DMS153 (cell line): Measurements from ENCODE around the gene KIAA1614.

Source experiments
- DNase-seq: peaks from one replicate; lab custom pipeline; 2025; lab: John Stamatoyannopoulos, UW

Gene KIAA1614

DNA sequence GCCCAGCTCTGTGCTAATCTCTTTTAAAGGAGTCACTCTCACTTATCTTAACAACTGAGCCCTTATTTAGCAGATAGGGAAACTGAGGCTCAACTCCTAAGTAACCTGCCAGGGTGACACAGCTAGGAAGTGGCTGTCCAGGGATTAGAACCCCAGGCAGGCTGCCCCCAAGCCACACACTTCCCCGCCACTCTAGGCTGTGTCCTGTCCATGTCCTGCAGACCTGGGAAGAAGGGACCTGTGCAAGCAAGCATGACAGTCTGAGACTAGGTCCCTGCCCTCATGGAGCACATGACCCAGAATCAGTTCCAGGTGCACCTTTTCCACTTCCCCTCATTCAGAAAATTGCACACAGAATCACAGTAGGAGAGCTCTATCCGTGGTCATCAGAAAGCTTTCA is 12.2 kb downstream of the KIAA1614 start:
- DNase-seq, result no peak

DNA sequence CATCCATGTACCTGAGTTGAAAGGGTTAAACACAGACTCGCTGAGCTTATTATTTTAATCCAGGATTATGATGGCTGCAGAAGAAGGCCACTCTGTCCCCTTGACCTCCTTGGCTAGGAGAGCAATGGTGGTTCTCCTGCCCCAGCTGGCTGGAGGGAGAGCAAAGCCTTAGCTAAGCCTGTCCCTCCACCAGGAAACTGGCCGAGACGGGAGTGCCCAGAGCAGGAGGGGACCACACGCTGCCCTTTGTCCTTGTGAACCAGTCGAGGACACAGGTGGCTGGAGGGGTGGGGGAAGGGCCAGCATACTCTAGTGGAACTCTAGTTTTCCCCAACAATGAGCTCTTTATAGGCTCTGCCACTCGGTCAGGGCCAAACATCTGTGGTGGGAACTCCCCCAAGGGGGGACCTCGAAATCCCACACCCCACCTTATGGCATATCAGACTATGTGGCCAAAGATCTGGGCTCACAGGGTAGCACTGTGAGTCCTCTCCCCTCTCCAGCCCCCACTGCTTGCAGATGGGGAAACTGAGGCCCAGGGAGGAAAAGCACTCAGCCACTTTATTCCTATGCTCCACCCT is 12.9 kb downstream of the KIAA1614 start:
- no peak for DNase-seq

DNA sequence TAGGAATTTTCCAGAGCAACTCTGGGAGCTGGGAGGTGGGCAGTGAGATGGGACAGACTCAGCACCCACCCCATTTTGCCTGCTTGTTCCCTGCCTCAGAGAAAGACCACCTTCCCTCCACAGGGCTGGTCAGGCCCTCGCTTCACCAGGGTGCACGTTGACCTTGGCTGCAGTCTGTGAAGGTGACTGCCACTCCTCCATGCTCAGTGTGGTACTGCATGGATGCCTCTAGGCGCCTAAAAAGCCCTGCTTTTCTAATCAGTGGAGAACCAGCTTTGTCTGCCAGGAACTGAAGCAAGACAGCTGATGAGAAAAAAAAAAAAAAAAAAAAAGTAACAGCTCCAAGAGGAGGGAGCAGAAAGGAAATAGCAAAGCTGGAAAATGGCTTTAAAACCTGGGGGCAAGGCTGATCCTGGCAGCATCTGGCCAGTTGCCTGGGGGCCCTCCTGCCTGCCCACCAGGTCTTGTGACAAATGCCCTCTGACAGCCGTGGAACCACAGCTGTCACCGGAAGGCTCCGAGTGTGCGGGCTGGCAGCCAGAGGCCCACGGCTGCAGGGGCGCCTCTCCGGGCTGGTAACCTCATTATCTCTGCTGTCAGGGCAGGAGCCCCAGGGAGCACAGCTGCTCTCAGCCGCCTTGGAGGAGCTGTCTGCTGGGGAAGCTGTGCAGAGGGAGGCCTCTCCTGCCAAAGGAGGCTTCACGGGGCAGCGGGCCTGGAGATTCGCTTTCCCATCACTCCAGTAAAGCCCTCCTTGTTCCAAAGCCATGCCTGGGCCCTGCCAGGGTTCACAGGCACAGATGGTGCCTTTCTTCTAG is 13.7 kb downstream of the KIAA1614 start:
- DNase-seq, result no peak

DNA sequence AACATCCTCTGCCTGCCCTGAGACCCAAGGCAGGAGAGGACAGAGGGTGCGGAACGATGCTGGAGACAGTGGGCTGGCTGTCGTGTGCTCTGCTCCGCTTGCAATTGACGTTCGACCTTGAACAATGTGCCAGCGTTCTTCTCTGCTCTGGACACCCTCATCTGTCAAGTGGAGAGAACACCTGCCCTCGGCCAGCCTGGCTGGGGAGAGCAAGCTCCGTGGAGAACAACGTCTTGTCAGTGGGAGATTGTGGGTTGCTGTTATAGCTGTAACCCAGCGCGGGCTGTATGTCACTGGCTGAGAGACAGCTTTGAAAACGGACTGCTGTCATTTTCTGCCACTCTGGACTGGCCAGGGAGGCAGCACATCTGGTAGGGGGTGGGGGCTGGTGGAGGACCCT is 14.7 kb downstream of the KIAA1614 start:
- no peak for DNase-seq

DNA sequence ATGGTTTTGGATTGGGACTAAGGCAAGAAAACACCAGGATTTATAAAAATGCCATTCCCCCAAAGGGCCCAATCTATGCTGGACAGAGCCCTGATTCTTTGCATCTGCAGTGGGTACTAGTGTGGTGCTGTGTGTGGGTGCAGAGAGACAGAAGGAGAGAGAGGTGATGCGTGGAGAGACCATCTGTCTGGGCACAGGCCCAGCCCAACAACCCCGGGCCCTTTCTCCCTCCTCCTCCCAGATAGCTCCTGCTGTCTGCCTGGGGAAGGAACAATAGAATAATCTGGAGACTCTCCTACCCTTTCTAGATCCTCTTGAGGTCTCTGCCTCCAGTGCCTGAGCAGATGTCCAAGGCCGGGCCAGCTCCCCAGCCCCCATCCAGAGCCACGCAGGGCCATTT is 15.1 kb downstream of the KIAA1614 start:
- no peak for DNase-seq

DNA sequence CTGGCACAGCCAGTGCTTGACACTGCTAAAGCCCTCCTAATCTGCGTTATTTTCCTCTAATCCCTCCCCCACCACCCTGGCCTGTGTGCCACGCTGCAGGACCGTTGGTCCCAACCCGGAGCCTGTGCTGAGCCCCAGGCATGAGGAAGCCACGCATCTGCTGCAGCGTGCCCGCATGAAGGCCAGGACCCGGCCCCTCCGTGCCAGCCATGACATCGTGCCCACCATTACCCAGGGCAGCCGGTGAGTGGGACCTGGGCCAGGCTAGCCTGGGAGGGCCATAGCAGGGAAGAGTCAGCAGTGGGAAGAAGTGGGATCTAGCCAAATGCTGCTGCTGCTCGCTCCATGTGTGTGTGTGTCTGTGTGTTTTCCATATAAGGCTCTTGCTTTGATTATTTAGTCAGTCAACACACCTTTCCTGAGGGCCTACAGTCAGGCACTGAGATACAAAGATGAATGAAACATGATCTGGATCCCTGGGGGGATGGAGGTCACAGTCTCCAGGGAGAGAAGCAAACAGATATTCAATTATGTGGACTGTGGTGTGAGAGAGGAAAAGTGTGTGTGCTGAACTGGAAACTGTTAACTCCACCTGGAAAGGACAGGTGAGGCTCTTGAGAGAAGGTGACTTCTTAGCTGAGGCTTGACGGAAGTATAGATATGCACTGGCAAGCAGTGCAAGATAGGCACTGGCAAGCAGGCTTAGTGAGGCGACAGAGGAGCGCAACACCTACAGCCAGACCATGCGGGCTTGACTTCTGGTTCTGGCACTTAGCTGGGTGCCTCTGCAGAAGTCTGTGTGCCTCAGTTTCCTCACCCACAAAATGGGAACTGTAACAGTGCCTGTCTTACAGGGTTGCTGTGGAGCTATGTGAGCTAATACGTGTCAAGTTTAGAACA is 15.9 kb downstream of the KIAA1614 start:
- peak; percentile 92 for DNase-seq

DNA sequence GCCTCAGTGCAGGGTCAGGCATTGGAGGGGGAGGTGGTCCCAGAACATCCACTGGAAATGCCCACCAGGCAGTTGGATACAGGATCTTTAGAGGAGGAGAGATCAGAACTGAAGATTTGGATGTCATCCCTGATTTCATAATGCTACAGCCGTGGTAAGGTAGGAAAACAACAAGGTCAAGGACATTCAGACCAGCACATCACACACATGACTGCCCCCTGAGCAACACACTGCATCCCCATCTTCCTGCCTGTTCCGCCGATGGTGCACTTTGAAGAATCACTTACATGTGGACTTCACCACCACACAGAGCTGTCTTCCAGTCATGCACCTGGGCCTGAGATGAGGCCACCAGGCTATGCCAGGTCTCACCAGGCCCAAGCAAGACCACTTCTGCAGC is 16.7 kb downstream of the KIAA1614 start:
- no peak for DNase-seq

DNA sequence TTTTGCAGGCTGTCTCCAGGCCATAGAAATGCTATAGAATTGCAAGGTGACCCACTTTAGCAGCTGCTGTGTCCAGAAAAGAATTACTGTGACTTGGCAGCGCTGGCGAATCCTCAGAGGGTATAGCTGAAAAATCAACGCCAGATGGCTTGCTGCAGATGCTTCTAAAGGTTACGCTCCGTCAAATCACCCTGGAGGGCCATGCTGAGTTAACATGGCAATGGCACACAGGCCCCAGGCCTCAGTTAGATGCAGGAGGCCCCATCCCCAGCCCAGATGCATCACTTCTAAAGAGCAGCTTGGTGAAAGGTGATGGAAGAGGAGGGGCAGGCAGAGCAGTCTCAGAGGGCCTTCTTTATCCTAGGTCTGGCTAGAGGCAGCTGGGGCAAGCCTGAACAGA is 18.0 kb downstream of the KIAA1614 start:
- DNase-seq, result no peak

DNA sequence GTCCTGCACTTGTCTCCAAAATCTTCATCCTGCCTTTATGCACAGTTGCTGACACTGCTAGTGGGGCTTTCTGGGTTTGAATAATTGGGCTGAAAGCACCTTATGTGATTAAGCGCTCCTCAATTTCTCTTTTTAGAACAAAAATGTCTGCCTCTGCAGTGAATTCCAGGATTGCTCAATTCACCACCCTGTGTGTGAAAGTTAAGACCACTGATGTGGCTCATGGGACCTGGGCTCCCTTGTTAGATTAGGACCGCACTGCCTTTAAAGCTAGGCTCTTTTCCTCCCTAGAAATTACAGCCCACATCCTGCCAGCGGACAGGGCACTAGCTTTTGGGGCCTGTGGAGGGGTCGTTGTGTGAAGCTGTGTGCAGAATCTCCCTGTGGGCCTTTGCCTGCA is 18.8 kb downstream of the KIAA1614 start:
- DNase-seq, result no peak

DNA sequence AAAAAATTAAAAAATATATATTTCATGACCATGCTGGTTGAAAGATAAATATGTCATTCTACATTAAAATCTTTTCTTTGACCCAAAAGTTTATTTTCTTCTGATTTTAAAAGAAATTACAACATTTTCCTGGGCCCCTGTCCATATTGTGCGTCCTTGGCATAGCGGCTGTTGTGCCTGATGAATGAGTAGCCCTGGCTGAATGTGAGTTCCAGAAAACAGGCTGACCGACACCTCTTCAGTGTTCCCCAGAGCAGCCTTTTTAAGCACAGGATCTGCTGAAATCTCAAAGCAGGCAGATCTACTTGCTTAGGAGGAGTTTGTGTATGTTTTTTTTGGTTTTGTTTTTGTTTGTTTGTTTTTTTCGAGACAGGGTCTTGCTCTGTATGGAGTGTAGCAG is 19.7 kb downstream of the KIAA1614 start:
- DNase-seq, result no peak

DNA sequence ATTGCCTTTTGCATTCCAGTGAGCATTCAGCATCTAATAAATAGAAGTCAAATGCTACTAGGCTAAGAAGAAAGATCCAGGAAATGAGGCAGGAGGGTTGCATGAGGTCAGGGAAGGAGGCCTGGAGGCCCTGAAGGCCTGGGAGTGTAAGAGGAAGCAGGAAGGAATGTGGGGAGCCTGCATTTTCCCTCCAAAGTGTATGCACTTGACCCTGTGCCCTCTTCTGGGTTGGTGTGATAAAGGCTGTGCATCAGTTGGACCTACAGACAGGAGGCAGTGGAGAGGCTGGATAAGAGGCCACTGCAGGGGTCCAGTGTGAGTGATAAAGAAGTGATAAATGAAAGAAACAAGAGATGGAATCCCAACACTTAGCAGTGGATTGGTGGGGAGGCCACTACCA is 20.4 kb downstream of the KIAA1614 start:
- DNase-seq, result no peak

DNA sequence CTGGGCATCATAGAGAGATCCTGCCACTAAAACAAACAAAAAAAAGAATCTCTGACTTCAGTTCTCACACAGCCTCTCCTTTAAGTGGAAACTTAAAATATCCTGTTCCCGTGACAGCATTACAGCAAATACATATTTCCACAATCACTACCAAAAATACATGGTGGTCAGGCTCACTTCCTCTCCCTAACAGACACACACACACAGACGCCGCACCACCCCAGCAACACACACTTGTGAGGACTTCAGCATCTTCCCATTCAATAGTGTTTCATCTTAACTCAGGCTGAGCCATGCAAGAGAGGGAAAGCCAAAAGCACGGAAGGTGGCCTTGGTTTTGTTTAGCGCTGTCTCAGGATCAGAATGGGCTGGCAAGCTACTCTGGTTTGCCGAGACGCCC is 21.9 kb downstream of the KIAA1614 start:
- DNase-seq, result no peak

DNA sequence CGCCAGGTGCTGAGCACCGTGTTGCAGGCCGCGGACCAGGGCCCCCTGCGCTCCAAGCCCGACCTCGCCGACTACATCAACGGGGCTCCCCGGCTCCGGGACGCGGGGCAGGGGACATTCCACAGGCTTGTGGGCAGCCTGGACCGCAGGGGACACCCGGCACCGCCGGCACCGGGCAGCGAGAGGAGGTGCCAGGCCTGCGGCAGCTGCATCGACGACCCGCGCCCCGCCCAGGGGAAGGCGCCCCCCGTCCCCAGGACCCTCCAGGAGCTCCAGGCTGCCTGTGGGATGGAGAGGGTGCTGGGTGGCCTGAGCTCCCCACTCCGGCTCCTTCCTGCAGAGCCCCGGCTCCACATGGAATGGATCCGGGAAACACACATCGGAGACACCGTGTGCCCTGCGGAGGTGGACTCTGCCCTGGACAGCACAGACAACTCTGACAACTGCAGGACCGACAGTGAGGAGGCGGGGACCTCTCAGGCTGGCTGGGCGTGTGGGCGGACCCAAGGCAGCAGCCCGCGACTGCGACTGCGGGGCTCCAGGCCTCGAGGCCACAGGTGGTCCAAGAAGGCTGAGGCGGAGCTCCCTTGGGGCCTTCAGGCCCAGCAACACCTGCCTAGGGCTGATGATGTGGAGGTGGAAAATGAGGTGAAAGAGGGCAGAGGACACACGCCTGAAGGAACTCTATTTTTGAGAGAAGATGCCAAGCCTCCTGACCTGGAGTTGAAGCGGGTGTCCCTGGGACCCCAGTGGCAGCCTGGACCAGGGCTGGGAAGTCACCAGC is 22.8 kb downstream of the KIAA1614 start:
- no peak for DNase-seq

DNA sequence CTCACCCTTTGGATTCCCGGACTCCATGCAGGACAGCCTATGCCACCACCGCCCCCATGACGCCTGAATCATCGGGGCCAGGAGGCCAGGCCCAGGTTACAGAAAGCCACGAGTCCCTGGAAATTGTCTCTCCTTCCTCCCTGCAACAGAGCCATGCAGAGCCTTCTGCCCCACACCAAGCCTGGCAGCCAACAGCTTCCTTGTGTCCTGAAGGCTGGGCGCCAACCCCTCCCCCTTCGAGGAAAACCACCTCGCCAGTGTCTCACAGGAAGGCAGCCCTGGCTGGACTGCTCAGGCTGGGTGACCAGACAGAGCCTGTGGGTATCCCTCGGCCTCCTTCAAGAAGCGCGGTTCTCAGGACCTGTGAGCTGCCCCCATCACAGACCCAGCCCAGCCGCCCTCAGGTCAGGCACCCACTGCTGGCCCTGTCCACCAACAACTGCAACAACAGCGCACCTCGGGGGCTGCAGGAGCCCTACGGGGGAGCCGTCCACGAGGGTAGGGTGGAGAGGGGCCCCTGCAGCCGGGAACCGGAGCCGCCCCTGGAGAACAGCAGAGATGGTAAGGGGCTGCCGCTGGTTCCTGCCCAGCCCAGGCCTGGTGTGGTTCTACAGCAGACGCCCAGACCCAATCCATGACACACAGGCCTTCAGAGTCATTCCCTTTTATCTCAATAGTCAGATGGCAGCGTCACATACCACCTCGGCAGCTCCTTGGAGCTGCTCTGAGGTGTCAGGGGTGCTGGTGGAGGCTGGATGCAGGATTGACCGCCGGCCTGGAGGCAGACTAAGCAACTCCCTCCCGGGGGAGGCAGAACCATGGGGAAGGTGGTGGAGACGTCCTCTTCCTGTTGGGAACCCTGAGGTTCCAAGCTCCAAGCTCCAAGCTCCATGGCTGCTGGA is 23.7 kb downstream of the KIAA1614 start:
- DNase-seq, result no peak

DNA sequence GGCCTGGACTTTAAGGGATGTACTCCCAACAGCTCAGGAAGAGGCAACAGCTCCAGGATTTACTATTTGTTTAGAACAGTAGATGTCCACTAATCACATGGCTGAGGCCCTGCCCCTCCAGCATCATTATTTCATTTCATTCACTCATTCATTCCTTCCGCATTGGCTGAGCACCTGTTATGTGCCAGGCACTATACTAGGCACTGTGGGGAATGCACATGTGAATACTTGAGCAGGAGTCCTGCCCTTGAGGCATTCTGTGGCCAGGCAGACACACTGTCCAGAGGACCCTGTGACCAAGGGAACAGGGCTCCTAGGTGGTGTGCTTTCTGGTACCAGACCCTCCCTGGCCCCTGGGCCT is 24.3 kb downstream of the KIAA1614 start:
- DNase-seq, result no peak

DNA sequence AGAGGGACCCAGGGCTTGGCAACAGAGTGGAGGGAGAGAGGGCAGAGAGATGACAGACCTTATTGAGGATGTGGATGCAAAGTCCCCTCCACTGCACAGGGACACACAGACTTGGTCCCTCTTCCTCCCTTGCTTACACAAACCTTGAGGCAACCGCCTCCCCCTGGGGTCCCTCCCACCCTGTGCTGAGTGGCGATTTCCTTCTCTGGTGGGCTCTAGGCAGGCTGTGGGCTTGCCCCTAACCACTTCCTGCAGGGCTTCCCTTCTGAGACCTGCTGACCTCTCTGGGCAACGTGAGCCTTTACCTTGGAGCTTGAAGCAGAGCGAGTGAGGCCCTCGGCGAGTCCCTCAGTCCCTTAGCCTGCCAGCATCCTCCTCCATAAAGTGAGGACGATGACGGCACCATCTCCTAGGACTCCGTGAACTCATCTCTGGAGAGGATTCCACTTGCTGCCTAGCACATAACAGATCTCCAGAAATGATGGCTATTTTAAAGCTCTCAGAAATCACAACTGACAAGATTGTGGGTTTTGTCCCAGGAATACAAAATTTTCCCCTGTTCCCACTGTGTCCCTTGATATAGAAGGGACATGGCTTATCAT is 25.0 kb downstream of the KIAA1614 start:
- DNase-seq, result no peak

DNA sequence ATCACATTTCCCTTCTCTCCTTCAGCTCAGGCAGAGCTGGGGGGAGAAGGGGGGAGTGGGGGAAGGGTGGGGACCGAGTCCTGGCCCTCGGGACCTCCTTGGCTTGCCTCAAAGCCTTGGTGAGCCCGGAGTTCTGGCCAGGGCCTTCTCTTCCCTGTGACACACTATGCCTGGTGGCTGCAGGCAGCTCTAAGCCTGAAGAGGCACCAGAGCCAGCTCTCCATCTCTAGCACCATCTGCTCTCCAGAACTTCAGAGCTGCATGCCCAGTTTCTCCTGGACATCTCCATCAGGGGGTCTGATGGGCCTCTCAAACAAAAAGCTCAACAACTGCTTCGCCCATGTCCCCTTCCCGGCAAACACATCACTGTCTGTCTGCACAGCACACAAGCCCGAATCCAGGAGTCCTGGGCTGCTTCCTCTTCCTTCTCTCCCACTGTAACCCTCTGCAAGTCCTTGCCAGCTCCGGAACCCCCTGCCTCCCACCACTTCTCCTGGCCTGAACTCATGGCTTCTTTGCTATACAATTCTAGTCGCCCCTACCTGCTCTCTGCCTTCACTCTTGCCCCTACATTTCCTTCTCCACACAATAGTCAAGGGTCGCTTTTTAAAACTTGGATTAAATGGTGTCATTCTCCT is 26.5 kb downstream of the KIAA1614 start:
- no peak for DNase-seq

DNA sequence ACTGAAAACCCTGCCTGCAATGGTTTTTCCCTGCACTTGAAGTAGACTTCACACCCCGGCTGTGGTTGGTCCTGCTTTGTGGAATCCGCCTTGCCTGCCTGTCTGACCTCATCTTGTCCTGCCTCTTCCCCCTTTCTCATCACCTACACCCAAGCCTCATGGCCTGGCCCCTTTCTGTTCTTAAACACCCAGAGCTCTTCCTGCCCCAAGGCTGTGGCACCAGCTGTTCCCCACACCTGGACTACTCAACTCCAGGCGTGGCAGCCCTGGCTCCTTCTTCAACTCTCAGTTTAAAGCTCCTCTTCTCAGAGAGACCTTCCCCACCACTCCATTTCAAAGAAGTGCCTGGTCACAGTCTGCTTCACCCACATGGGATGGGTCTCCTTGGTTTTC is 27.0 kb downstream of the KIAA1614 start:
- DNase-seq, result no peak

DNA sequence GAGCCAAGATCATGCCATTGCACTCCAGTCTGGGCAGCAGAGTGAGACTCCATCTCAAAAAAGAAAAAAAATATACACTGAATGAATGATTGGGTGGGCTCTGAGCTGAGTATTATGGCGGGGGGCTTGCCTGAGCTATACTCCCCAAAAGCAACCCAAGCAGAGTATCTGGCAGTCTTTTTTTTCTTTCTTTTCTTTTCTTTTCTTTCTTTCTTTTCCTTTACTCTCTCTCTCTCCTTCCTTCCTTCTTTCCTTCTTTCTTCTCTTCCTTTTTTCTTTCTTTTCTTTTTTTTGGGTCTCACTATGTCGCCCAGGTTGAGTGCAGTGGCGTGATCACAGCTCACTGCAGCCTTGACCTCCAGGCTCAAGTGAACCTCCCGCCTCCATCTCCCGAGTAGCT is 27.7 kb downstream of the KIAA1614 start:
- no peak for DNase-seq
